H1 (cell line): ENCODE measurements around the gene CDH6. TPM values are rescaled to one million over a fixed set of nuclear protein-coding genes. Genes with fewer than 3 reads are reported as not detected.
A peak's percentile ranks its signal among the peaks of the same experiment; 100 is the strongest.

Source experiments
- CTCF ChIA-PET: fragments of 300-600 bp; sonication (Branson Sonifier 250); formaldehyde crosslinking; loops from one replicate; lab custom pipeline; 2021; ENCODE audit not compliant: partially characterized antibody; lab: Charles Lee
- POLR2A ChIA-PET: fragments of 300-600 bp; sonication (Branson Sonifier 250); formaldehyde crosslinking; loops from one replicate; lab custom pipeline; 2021; ENCODE audit warnings: inconsistent platforms; ENCODE audit not compliant: partially characterized antibody; lab: Charles Lee
- DNase-seq, 2 experiments: peaks; one replicate each; pipeline versions ENCODE4 v3.0.0 to v3.0.0-alpha.2; 2010 to 2022; ENCODE audit warnings: low spot score in 2 of 2, low read depth in 1 of 2, mixed read lengths in 1 of 2
- FAIRE-seq: peaks from 2 replicates; lab custom pipeline; 2011; peaks lifted over from hg19 to GRCh38; lab: Jason Lieb, UNC
- H2AFZ ChIP-seq: 2 replicates; pipeline ENCODE4 v1.8.1; 2012; ENCODE audit warnings: low read length, inconsistent platforms
- H2AK5ac ChIP-seq: 2 replicates; pipeline ENCODE4 v1.6.1; 2013; ENCODE audit warnings: low read depth, low read length
- H2BK120ac ChIP-seq: replicated peaks from 2 replicates; pipeline ENCODE3; 2013; ENCODE audit warnings: low read depth, low read length, inconsistent platforms
- H2BK12ac ChIP-seq: 2 replicates; pipeline ENCODE4 v1.6.1; 2013; ENCODE audit warnings: low read depth, low read length
- H2BK15ac ChIP-seq: 2 replicates; pipeline ENCODE4 v1.6.1; 2013; ENCODE audit warnings: low read length
- H2BK20ac ChIP-seq: 2 replicates; pipeline ENCODE4 v1.6.1; 2013; ENCODE audit warnings: low read length
- H2BK5ac ChIP-seq: 2 replicates; pipeline ENCODE4 v1.6.1; 2013; ENCODE audit warnings: low read depth, low read length
- H3K14ac ChIP-seq: 2 replicates; pipeline ENCODE4 v1.6.1; 2013; ENCODE audit warnings: inconsistent platforms; ENCODE audit not compliant: insufficient read length
- H3K18ac ChIP-seq: 2 replicates; pipeline ENCODE4 v1.6.1; 2013; ENCODE audit warnings: low read length; ENCODE audit errors: extremely low read depth
- H3K23ac ChIP-seq: 2 replicates; pipeline ENCODE4 v1.6.1; 2013; ENCODE audit warnings: inconsistent platforms; ENCODE audit not compliant: insufficient read length
- H3K23me2 ChIP-seq: 2 replicates; pipeline ENCODE4 v1.6.1; 2013; ENCODE audit warnings: low read depth, low read length
- H3K27ac ChIP-seq: 2 replicates; pipeline ENCODE4 v1.6.1; 2011; ENCODE audit warnings: low read depth, low read length, inconsistent platforms
- H3K27me3 ChIP-seq, 4 experiments: replicated peaks in 1 of 4; 1 replicate in 1 of 4; 2 replicates in 3 of 4; pipeline versions ENCODE4 v1.6.1 to v1.8.1; 2011 to 2013; ENCODE audit warnings: low read length in 3 of 4, mild to moderate bottlenecking in 3 of 4, inconsistent platforms in 2 of 4, mixed read lengths in 2 of 4, moderate library complexity in 1 of 4; ENCODE audit not compliant: control insufficient read depth in 3 of 4, insufficient read depth in 3 of 4; ENCODE audit errors: extremely low read depth in 1 of 4
- H3K36me3 ChIP-seq, 4 experiments: 2 replicates each; pipeline versions ENCODE4 v1.6.1 to v1.8.1; 2011 to 2013; ENCODE audit warnings: mild to moderate bottlenecking in 4 of 4, low read length in 3 of 4, moderate library complexity in 2 of 4, control low read depth in 1 of 4, inconsistent platforms in 1 of 4; ENCODE audit not compliant: insufficient read depth in 4 of 4, control insufficient read depth in 2 of 4
- H3K4ac ChIP-seq: replicated peaks from 2 replicates; pipeline ENCODE3; 2013; ENCODE audit warnings: low read length, low read depth, mixed read lengths, inconsistent platforms; ENCODE audit not compliant: insufficient read length
- H3K4me1 ChIP-seq, 4 experiments: replicated peaks in 1 of 4; 1 replicate in 1 of 4; 2 replicates in 3 of 4; pipeline versions ENCODE4 v1.6.1 to v1.8.1; 2011 to 2013; ENCODE audit warnings: low read length in 3 of 4, inconsistent platforms in 2 of 4, mixed read lengths in 1 of 4; ENCODE audit not compliant: insufficient read depth in 4 of 4, control insufficient read depth in 3 of 4
- H3K4me2 ChIP-seq, 2 experiments: 2 replicates each; pipeline versions ENCODE4 v1.6.1 to v1.8.1; 2011 to 2013; ENCODE audit warnings: low read depth in 2 of 2, low read length in 2 of 2, control low read depth in 1 of 2, inconsistent platforms in 1 of 2, mild to moderate bottlenecking in 1 of 2; ENCODE audit not compliant: insufficient read depth in 1 of 2
- H3K4me3 ChIP-seq, 4 experiments: fragments of 200-600, 300-600 bp in 1 of 4; sonication (generic), shearing (Covaris generic), sonication (Bioruptor Twin) in 1 of 4; 2 replicates each; pipeline versions ENCODE4 v1.5.1 to v1.8.1; 2011 to 2016; ENCODE audit warnings: low read length in 4 of 4, low read depth in 3 of 4, control low read depth in 2 of 4, inconsistent platforms in 2 of 4, mild to moderate bottlenecking in 2 of 4, mixed read lengths in 1 of 4, moderate library complexity in 1 of 4; ENCODE audit not compliant: insufficient read depth in 2 of 4; ENCODE audit errors: extremely low read depth in 1 of 4
- H3K56ac ChIP-seq: replicated peaks from 2 replicates; pipeline ENCODE3; 2013; ENCODE audit warnings: low read depth, mild to moderate bottlenecking, mixed read lengths, low read length, inconsistent platforms; ENCODE audit not compliant: insufficient read length
- H3K79me1 ChIP-seq: 2 replicates; pipeline ENCODE4 v1.6.1; 2013; ENCODE audit warnings: low read depth, low read length, control low read depth
- H3K79me2 ChIP-seq, 2 experiments: 2 replicates each; pipeline versions ENCODE4 v1.6.1 to v1.8.1; 2012 to 2013; ENCODE audit warnings: low read length in 2 of 2, mild to moderate bottlenecking in 2 of 2, inconsistent platforms in 1 of 2; ENCODE audit not compliant: insufficient read depth in 2 of 2, control insufficient read depth in 1 of 2
- H3K9ac ChIP-seq, 4 experiments: replicated peaks in 1 of 4; 1 replicate in 1 of 4; 2 replicates in 3 of 4; pipeline versions ENCODE4 v1.6.1 to v1.8.1; 2011 to 2013; ENCODE audit warnings: low read depth in 3 of 4, low read length in 3 of 4, control low read depth in 2 of 4, mild to moderate bottlenecking in 2 of 4, moderate library complexity in 2 of 4, inconsistent platforms in 1 of 4; ENCODE audit errors: extremely low read depth in 1 of 4
- H3K9me3 ChIP-seq, 2 experiments: 2 replicates each; pipeline versions ENCODE4 v1.6.1 to v1.8.1; 2012 to 2013; ENCODE audit warnings: mild to moderate bottlenecking in 2 of 2, moderate library complexity in 2 of 2, control low read depth in 1 of 2, inconsistent platforms in 1 of 2, low read depth in 1 of 2, low read length in 1 of 2, mixed read lengths in 1 of 2; ENCODE audit not compliant: insufficient read depth in 2 of 2
- H4K20me1 ChIP-seq, 2 experiments: replicated peaks in 1 of 2; 2 replicates each; pipeline versions ENCODE3 to v1.8.1; 2011 to 2013; ENCODE audit warnings: inconsistent platforms in 2 of 2, low read length in 2 of 2, mild to moderate bottlenecking in 1 of 2; ENCODE audit not compliant: insufficient read depth in 2 of 2, control insufficient read depth in 1 of 2
- H4K5ac ChIP-seq: 2 replicates; pipeline ENCODE4 v1.6.1; 2013; ENCODE audit warnings: low read length, low read depth, mixed read lengths, inconsistent platforms; ENCODE audit not compliant: insufficient read length
- H4K8ac ChIP-seq: 2 replicates; pipeline ENCODE4 v1.8.0; 2013; ENCODE audit warnings: mild to moderate bottlenecking, moderate library complexity, low read length, inconsistent platforms; ENCODE audit not compliant: insufficient read depth; ENCODE audit errors: extremely low read depth
- H4K91ac ChIP-seq: replicated peaks from 2 replicates; pipeline ENCODE3; 2013; ENCODE audit warnings: low read length, mixed read lengths, inconsistent platforms; ENCODE audit not compliant: insufficient read length
- BACH1 ChIP-seq: IDR thresholded peaks from 2 replicates; pipeline ENCODE4 v1.6.1; 2012; ENCODE audit warnings: low read length, improper control_type of control experiment
- CHD1 ChIP-seq: IDR thresholded peaks from 2 replicates; pipeline ENCODE4 v1.6.1; 2012; ENCODE audit warnings: low read depth, low read length, improper control_type of control experiment
- CHD2 ChIP-seq: IDR thresholded peaks from 2 replicates; pipeline ENCODE4 v1.6.1; 2012; ENCODE audit warnings: low read length, improper control_type of control experiment
- SP4 ChIP-seq: IDR thresholded peaks from 2 replicates; pipeline ENCODE4 v1.6.1; 2012; ENCODE audit warnings: low read length, inconsistent platforms
- WGBS, 2 experiments: shearing (Covaris generic) in 1 of 2; methylation state at CpG; one replicate each; pipeline versions ENCODE4 v1.1.6 to v1.1.7; 2013 to 2015; ENCODE audit warnings: low lambda C conversion rate in 2 of 2, mixed read lengths in 2 of 2, inconsistent platforms in 1 of 2, low coverage in 1 of 2, missing lambda C conversion rate in 1 of 2; ENCODE audit not compliant: insufficient replicate concordance in 2 of 2, insufficient coverage in 1 of 2, insufficient read length in 1 of 2; ENCODE audit errors: extremely low coverage in 1 of 2, missing lambda C conversion rate in 1 of 2; 5-methylcytosine and 5-hydroxymethylcytosine counted together
- polyA plus RNA-seq, 7 experiments: library from polyadenylated mRNA; depleted of rRNA in 3 of 7; stranded (reverse) in 5 of 7; unstranded in 2 of 7; fragments of >200 nt in 5 of 7; fragments of 200-250 nt in 2 of 7; gene quantifications; 1 replicate in 5 of 7; 2 replicates in 1 of 7; 4 replicates in 1 of 7; pipeline versions ENCODE4 v1.2.1 to v1.2.3, GENCODE V29; 2011 to 2013; ENCODE audit warnings: missing spikeins in 2 of 7, mixed read lengths in 2 of 7
- total RNA-seq: library from RNA; stranded (reverse); fragmentation: NEBNext Ultra II Directional; extraction: Animal tissue kit (Norgen Biotek cat#: 25700); gene quantifications from 2 replicates; pipeline ENCODE4 v1.2.1, GENCODE V29; 2021
- TF ChIP-seq, protein P1 (sequence below): IDR thresholded peaks from 2 replicates; pipeline ENCODE4 v1.6.1; 2011; ENCODE audit warnings: low read depth, mild to moderate bottlenecking, low read length; ENCODE audit not compliant: insufficient read depth
- TF ChIP-seq, protein P2 (sequence below), 3 experiments: IDR thresholded peaks; 1 replicate in 2 of 3; 2 replicates in 1 of 3; pipeline versions ENCODE4 v1.5.1 to v1.6.1; 2011; ENCODE audit warnings: low read length in 3 of 3, mild to moderate bottlenecking in 3 of 3, inconsistent platforms in 2 of 3, low read depth in 1 of 3, moderate library complexity in 1 of 3; ENCODE audit not compliant: insufficient read depth in 1 of 3; ENCODE audit errors: control extremely low read depth in 1 of 3

Gene CDH6
- total and polyA plus RNA-seq, 2 of the 8 experiments (the other 6 are each of a cell fraction or from before 2014, with no cell fraction given), result 1.4 to 1.9 TPM

DNA sequence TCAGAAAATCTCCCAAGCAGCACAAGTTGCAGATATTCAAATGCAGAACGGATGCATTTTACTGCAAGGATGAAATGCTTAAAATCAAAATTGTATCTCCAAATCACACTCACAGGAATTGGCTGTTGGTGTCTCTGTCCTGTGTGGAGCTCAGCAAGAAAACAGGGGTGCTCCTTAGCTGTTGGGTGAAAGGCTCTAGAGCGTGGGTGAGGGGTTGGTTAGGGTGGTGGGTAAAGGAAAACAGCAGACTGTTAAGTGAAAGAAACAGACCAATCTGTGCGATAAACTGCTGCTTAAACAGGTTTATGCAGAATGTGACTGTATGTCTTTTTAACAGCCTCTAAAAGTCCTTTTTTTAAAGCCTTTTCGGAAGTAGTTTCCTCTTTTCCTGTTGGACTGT is 19.8 kb downstream of the CDH6 start:
- FAIRE-seq, result no peak
- Histone ChIP-seq H3K9me3 (no peaks in the 10 kb centered on the region), H3K36me3 (no peaks in the 10 kb centered on the region), H3K56ac (no peak overlapping the region), H2BK120ac (no peak overlapping the region), H3K79me1 (no peaks in the 10 kb centered on the region), H4K5ac (no peak overlapping the region), H4K91ac (no peak overlapping the region), H3K4me3 (no peak overlapping the region), H2BK12ac (no peak overlapping the region), H3K27ac (no peak overlapping the region), H3K14ac (no peak overlapping the region), H2AFZ (no peak overlapping the region), H3K4me2 (no peak overlapping the region), H3K79me2 (no peaks in the 10 kb centered on the region), H3K23ac (no peak overlapping the region), H4K8ac (no peak overlapping the region), H2AK5ac (no peak overlapping the region), H3K4ac (no peak overlapping the region), H2BK20ac (no peak overlapping the region), H3K9ac (peak overlapping the region in 1 of 4 experiments; percentile 34; a peak in 1 of 7 replicates), H3K4me1 (no peaks in the 10 kb centered on the region), H3K27me3 (peaks cover 0 to 1% (median 0%) of the 10 kb centered on the region in 4 experiments; a peak in 1 of 7 replicates), H3K18ac (no peak overlapping the region), H2BK5ac (no peak overlapping the region), H2BK15ac (no peak overlapping the region), H4K20me1 (no peaks in the 10 kb centered on the region), H3K23me2 (no peaks in the 10 kb centered on the region)
- ChIA-PET POLR2A (no interaction called here), CTCF (interaction anchor here (1.4 to 2.2 kb wide), 3 partner anchors 18 to 27 kb away, joined by 5 to 7 read pairs (median 6); no protein-coding TSS in a partner anchor)
- DNase-seq, result no peak
- 91% methylated on average over 4 of the region's 4 CpGs; no CpG with 5 or more reads in 1 of the 2 experiments for WGBS, 2 experiments
- TF ChIP-seq BACH1 (no peak), CHD2 (no peak), SP4 (no peak), CHD1 (no peak)
- TF ChIP-seq, protein P1, sequence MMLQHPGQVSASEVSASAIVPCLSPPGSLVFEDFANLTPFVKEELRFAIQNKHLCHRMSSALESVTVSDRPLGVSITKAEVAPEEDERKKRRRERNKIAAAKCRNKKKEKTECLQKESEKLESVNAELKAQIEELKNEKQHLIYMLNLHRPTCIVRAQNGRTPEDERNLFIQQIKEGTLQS, result no peak
- TF ChIP-seq, protein P2, sequence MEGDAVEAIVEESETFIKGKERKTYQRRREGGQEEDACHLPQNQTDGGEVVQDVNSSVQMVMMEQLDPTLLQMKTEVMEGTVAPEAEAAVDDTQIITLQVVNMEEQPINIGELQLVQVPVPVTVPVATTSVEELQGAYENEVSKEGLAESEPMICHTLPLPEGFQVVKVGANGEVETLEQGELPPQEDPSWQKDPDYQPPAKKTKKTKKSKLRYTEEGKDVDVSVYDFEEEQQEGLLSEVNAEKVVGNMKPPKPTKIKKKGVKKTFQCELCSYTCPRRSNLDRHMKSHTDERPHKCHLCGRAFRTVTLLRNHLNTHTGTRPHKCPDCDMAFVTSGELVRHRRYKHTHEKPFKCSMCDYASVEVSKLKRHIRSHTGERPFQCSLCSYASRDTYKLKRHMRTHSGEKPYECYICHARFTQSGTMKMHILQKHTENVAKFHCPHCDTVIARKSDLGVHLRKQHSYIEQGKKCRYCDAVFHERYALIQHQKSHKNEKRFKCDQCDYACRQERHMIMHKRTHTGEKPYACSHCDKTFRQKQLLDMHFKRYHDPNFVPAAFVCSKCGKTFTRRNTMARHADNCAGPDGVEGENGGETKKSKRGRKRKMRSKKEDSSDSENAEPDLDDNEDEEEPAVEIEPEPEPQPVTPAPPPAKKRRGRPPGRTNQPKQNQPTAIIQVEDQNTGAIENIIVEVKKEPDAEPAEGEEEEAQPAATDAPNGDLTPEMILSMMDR (IDR thresholded peaks at IDR 0.05; ENCODE audit: control extremely low read depth in 1 of 3, insufficient read depth in 1 of 3, low read depth in 1 of 3, low read length in 3 of 3), result no peak
